ENCODE measurements around the gene CTTN. TPM values are rescaled to one million over a fixed set of nuclear protein-coding genes. Genes with fewer than 3 reads are reported as not detected.
A peak's percentile ranks its signal among the peaks of the same experiment; 100 is the strongest.

CTTN gene
- total and polyA plus RNA-seq, 7 donors = 44.1 to 117 (median 88.4) TPM

DNA sequence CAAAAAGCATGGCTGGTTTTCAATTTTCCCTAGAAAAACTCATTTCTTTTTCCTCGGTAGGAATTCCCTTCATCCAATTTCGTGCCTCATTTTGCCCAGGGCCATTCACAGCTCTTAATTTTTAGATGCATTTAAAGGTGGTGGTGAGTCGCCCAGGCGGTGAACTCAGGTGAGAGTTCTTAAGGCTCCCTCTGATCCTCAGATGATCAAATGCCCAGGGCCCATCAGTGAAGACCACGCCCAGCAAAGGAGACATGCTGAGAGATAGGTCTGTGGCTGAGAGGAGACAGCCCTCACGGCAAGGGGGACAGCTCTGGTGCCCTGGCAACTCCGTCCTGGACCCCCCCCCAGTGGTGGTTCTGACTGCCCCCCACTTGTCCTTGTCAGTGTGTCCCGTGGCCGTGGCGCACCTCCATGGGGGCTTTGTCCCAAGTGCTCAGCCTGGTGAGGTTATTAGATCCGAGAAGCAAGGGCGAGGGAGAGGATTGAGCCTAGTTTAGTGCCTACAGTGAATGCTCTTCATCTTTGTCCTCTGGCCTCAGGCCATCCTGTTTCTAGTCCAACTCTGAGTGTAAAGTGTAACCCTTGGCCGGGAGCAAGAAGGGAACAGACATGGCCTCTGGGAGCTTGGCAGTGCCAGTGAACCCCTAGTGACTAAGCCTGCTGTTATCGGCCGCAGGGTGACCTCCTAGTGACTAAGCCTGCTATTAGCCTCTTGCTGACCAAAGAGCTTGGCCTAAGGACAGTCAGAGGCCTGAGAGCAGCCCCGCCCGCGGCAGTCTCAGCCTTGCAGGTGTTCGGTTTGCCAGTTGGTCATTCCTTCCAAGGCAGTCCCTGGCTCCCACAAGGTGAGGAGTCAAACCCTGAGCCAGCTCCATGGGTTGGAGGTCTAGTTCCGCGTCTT lies 83.5 kb downstream of the CTTN start:
- Histone ChIP-seq H3K4me1 (peaks cover 17% of the 10 kb centered on the region), H3K4me3 (no peak overlapping the region), H3K27me3 (ENCODE audit: insufficient read depth in 3 of 3, low read length in 2 of 3) (no peaks in the 10 kb centered on the region), H3K27ac (peak overlapping the region; percentile 94), H3K9me3 (no peaks in the 10 kb centered on the region), H3K36me3 (ENCODE audit: insufficient read depth in 1 of 2, low read depth in 1 of 2) (no peaks in the 10 kb centered on the region)
- peak; percentile 74 to 90 for DNase-seq
- ATAC-seq = peak; percentile 97 to 98 (median 98)
- intact Hi-C loops (cut with DNase I) = loop anchor here in 1 of 2 donors (5.0 kb wide), 1 partner anchor 125 kb away; no protein-coding TSS in a partner anchor
- 43 to 58% (median 44%) methylated on average over 21 of the region's 21 CpGs for WGBS, 3 donors
- no peak for TF ChIP-seq CTCF (IDR thresholded peaks at IDR 0.05)

GRCh38 chr11:70482529-70482917 lies 84.2 kb downstream of the CTTN start:
- Histone ChIP-seq H3K27ac (peak overlapping the region; percentile 94), H3K4me1 (peaks cover 17% of the 10 kb centered on the region), H3K36me3 (ENCODE audit: insufficient read depth in 1 of 2, low read depth in 1 of 2) (no peaks in the 10 kb centered on the region), H3K27me3 (ENCODE audit: insufficient read depth in 3 of 3, low read length in 2 of 3) (no peaks in the 10 kb centered on the region), H3K4me3 (peak overlapping the region; percentile 9), H3K9me3 (no peaks in the 10 kb centered on the region)
- WGBS, 3 donors = 20 to 27% (median 27%) methylated on average over 12 of the region's 12 CpGs
- peak; percentile 58 to 78 for DNase-seq
- peak; percentile 85 to 89 (median 88) for ATAC-seq
- no peak for TF ChIP-seq CTCF (IDR thresholded peaks at IDR 0.05)
- intact Hi-C loops (cut with DNase I) = loop anchor here in 1 of 2 donors (5.0 kb wide), 1 partner anchor 125 kb away; no protein-coding TSS in a partner anchor

DNA sequence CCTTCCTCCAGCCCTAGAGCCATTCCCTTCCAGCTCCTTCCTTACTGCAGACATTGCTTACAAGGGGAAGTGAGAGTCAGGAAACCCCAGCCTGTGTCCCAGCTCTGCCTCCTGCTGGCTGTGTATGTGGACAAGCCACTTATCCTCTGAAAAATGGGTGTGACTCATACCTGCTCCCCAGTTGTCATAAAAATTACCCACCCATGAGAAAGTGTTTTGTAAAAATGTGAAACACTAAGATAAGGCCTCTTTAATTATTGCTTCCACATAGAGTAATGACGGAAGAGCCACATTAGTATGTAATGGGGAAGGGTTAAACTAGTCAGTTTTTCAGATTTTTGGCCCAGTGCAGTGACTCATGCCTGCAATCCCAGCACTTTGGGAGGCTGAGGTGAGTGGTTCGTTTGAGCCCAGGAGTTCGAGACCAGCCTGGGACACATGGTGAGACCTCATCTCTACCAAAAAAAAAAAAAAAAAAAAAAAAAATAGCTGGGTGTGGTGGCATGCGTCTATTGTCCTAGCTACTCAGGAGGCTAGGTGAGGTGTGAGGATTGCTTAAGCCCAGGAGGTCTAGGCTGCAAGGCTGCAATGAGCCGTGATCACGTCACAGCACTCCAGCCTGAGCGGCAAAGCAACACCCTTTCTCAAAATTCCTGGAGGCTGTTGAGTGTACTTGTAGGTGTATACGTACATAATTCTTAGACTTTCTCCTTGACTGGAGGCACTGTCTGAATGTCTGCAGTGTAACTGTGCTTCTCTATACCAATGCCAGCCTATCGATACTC lies 84.9 kb downstream of the CTTN start:
- Histone ChIP-seq H3K9me3 (no peaks in the 10 kb centered on the region), H3K4me1 (peaks cover 17% of the 10 kb centered on the region), H3K27me3 (ENCODE audit: insufficient read depth in 3 of 3, low read length in 2 of 3) (no peaks in the 10 kb centered on the region), H3K36me3 (ENCODE audit: insufficient read depth in 1 of 2, low read depth in 1 of 2) (no peaks in the 10 kb centered on the region), H3K27ac (peak overlapping the region; percentile 94), H3K4me3 (peak overlapping the region; percentile 9)
- DNase-seq (no peak), ATAC-seq (peak; percentile 48 to 68 (median 58))
- intact Hi-C loops (cut with DNase I) = loop anchor here in 1 of 2 donors (5.0 kb wide), 1 partner anchor 124 kb away; no protein-coding TSS in a partner anchor
- 93 to 95% (median 95%) methylated on average over 9 of the region's 9 CpGs for WGBS, 3 donors
- TF ChIP-seq CTCF (IDR thresholded peaks at IDR 0.05) = peak; percentile 40

DNA sequence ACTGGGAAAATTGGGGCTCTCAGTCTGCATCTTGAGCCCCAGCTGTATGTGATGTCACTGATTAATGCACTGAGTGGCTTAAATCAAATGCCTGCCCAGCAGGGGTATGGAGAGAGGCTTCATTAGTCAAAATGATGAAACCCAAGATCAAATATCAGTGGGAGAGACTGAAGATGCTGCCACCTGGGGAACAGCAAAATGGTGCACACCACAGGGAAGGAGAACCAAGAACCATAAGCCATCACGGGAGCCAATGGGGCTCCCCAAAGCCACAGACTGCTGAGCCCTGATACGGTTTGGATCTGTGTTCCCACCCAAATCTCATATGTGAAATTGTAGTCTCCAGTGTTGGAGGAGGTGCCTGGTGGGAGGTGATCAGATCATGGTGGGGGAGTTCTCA lies 85.6 kb downstream of the CTTN start:
- TF ChIP-seq CTCF (IDR thresholded peaks at IDR 0.05) = no peak
- no peak overlapping the region for H3K27ac ChIP-seq
- H3K4me1 ChIP-seq = peaks cover 17% of the 10 kb centered on the region
- no peaks in the 10 kb centered on the region for H3K9me3 ChIP-seq
- ATAC-seq = no peak
- H3K36me3 ChIP-seq (ENCODE audit: insufficient read depth in 1 of 2, low read depth in 1 of 2) = no peaks in the 10 kb centered on the region
- H3K4me3 ChIP-seq = no peak overlapping the region
- WGBS, 3 donors = 87 to 98% (median 95%) methylated on average over 2 of the region's 2 CpGs
- H3K27me3 ChIP-seq (ENCODE audit: insufficient read depth in 3 of 3, low read length in 2 of 3) = no peaks in the 10 kb centered on the region
- no peak for DNase-seq
- intact Hi-C loops (cut with DNase I) = loop anchor here in 1 of 2 donors (5.0 kb wide), 1 partner anchor 123 kb away; no protein-coding TSS in a partner anchor
